ENCODE measurements around the gene OSR1.
"Not testable (repeated sequence)": the region's sequence is repeated elsewhere in the genome, so short reads cannot be mapped to it uniquely, and the experiment has no call there.

OSR1 gene

DNA sequence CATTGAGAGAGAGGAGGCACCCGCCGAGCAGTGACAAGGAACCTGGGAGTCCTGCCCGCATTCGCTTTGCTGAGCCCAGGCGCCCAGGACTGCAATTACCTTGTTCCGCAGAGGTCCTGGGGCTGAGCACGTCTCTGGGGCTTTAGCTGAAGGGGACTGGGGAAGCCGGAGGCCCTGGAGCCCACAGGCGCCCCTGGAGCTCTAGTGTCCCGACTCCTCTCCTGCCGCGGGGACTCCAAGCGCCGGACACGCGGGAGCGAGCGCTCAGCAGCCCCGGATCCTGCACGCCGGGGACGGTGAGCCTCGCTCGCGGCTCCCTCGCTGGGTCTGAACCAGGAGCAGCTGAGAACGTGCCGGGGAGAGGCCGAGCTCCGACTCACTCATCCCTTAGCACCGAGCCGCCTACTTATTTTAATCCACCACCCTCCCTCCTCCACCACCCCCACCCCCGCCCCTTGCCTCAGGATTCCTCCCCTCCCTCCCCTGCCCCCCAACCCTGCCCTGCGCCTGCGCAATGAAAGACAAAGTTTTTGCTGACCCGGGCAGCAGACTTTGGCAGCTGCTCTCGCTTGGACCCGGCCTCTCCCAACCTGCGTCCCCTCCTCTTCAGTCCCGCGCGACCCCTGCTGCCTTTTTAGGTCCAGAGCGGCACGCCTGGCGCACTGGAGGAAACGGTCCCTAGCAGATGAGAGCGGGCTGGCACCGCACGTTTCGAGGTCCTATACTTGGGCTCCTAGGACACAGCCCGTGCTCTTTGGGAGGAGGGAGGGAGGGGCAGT, at the start of gene OSR1:
OSR1 (minus strand) TSS at position 382 of the 779 bp plus-strand sequence. CDS start 4,818 bp downstream, outside the sequence.
- no peak for DNase-seq

DNA sequence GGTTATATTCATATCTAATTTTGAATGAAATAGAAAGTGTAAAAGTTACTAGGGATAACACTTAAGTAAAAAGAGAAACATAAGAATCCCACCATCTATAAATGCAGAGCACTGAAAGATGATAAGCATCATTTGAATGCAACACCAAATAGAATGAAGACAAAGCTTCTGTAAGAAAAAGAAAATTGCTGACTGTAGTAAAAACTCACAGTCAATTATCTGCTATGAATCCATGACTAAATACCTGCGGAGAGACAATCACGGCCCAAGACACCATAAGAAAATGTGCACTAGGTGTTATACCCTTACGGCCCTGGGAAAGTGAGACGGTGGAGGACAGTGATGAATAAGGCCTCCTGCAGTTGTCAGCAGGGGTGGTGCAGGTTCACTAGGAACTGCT, 45.4 kb upstream of the OSR1 start:
- DNase-seq = no peak

DNA sequence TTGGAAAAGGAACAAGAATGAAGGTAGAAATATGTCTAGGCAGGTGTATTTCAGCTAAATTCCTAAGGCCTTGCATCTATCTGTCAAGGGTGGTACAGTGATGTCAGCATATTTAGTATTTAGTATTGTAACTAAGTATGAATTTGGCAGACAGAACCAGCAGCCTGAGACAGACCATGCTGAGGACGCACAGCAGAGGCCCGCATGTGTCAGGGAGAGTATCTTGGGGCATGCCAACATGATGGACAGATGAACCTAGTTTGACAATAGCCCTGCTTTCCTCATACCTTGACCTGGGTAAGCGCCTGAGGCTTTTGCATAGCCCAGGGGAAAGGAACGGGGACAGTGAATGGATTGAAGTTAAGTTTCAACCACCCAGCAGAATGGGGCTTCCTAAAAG, 33.8 kb upstream of the OSR1 start:
- DNase-seq = no peak

DNA sequence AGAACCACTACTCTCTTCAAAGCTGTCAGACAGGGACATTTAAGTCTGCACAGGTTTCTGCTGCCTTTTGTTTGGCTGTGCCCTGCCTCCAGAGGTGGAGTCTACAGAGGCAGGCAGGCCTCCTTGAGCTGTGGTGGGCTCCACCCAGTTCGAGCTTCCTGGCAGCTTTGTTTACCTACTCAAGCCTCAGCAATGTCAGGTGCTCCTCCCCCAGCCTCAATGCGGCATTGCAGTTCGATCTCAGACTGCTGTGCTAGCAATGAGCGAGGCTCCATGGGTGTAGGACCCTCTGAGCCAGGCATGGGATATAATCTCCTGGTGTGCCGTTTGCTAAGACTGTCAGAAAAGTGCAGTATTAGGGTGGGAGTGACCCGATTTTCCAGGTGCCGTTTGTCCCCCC, 31.0 kb upstream of the OSR1 start:
- not testable (repeated sequence) for DNase-seq

DNA sequence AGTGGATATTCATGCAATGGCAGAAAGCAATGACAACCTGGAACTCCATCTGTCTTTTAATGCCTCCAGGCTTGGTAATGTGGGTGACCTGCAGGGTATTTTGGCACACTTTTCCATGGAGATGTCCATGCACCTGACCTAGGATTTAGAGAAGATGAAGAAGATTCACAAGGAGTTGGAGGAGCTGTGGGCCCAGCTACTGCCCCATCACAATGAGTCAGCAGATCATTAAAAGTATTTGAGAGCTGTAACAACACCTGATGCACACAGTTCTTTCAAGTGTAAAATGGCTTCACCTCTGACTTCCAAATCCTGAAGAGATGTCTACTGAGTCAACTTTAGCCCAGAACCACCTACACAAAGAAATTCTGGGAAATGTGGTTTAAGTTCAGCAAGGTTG, 22.1 kb upstream of the OSR1 start:
- no peak for DNase-seq

DNA sequence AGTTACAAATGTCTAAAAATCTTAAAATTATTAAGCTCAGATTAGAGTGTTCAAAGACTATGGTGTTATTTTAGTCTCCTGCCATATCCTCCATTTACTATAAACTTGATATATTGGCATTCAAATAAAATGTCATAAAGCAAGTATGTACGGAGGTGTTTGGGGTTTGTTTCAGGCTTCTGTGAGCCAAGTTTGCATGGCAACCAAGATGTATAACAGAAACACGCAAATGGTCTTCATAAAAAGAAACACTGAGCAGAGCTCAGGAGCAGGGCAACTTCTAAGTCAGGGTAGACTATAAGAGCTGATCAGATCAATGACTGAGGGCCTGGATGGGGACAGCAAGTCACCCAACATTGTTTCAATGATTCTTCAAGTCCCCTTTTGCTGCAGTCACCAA, 20.5 kb upstream of the OSR1 start:
- no peak for DNase-seq

DNA sequence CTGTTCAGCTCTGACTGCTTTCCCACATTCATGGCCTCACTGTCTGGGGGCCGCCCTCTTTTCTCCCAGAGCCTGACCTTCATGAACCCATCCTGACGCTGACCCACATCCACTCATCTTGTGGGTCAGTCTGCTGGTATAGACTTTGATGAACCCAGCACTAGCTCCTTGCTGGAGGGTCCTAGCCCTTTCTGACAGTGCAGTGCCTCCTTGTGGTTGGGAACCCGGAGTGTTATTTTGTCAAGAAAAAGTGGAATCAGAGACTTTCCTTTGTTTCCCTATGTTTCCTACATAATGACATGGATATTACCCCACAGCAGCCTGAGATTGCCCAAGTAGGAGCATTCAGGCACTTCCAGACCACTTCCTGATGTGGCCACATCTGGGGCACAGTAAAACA, 19.3 kb upstream of the OSR1 start:
- no peak for DNase-seq

DNA sequence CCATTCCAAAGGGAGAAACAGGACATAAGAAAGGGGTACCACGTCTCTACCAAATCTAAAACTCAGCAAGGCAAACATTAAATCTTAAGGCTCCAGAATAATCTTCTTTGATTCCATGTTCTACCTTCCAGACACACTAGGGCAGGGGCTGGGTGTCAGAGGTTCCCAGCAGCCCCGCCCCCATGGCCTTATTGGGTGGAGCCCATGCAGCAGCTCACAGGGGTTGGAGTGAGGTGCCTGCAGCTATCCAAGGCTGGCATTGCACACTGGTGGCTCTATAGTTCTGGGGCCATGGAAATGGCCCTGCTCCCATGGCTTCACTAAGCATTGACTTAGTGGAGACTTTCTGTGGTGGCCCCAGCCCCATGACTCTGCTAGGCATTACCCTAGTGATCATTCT, 14.9 kb upstream of the OSR1 start:
- no peak for DNase-seq

DNA sequence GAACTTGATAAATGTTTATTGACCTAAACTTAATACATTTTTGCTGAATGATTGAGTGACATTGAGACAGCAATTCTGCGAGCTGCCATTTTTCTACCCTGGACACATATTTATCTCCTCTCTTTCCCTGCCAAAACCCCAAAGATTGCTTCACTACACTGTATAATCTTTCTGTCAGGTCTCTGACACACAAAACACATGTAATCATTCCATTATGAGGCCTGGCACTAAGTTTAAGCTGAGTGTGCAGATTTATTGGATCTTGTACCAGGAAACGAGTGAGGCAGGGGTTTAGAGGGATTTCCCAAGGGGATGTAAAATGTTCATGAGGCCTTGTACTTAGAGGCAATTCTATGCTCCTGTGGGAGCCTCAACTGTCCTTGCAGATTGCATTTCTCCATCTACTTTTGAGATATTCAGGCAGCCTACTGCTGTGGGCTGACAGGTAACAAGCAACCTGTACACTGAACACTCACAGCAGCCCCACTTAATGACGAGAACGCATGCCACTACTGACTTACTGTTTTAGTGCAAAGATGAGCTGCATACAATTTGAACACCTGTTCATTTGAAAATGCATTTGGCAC, 13.7 kb upstream of the OSR1 start:
- no peak for DNase-seq

DNA sequence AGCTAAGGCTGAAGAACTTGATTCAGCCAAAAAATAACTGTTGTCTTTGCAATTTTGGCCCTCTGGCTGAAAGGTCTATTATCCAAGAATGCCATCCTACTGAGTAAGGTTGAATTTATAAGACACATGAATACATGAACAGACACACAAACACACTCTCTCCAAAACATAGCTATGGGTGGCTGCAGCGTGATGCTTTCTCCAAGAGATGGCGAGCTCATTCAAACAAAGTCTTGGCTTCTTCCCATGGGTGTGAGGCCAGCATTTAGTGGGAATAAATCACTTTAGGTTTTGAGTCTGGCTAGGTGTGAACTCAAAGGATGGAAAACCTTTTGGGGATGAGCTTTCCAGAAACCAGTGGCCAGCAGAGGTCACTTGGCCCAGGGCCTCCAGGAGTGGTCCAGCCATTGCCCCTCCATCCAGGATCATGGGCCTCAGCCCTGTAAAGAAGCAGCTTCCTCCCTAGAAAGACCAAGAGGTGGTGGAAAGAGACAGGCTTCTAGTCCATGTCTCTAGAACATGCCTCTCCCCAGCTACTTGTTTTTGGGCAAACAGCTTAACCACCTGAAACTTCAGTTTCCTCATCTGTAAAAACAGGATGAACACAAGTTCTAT, 11.0 kb upstream of the OSR1 start:
- no peak for DNase-seq

DNA sequence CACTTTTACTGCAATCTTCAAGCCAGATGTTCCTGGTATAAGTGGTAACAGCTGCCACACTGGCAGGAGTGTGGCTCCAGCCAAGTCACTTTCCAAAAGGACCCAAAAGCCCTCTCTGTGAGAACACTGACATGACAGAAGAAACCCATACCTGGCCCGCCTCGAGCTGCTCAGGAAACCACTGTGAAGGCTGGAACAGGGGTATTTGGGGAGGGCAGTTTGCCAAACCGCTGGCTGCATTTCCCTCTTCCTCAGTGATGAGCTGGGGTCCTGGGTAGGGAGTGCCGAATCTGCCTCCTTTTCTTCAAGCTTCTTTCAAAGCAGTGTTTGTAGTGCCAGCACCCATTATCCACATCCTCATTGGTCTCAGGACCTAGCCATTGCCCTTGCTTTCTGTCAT, 10.3 kb upstream of the OSR1 start:
- DNase-seq = no peak

DNA sequence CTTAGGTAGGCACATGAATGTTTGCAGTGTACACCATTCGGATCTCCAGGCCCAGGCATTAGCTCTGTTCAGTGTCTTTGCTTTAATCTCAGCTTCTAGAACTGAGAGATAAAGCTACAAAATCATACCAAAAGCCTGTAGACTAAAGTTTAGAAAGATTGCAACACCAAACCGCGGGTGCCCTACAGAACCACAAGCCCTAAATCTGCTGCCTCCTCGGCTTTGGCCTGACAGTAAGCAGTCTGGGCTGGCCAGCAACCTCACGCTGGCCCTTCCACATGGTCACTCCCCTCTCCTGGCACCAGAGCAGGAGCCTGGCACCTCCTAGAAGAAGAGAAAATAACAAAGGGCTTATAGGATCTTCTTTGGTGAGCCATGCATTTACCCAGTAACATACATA, 8.9 kb upstream of the OSR1 start:
- no peak for DNase-seq

DNA sequence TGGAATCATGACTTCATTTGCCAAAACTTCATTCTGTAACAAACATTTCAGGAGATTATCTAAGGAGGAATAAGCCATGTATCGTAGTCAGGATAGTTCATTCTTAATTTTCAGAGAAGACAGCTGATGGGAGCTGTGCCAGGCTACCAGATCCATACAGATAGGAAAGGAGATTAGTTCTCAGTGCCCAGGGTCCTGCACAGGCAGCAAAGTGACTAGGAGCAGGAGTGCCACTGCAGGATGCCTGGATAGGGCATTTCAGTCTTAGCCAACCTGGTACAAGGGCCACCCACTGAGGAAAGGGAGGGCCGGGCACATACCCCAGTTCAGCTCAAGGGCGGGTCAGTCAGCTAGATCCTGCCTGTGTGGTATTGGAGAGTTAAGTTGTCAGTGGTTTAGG, 6.7 kb upstream of the OSR1 start:
- no peak for DNase-seq

DNA sequence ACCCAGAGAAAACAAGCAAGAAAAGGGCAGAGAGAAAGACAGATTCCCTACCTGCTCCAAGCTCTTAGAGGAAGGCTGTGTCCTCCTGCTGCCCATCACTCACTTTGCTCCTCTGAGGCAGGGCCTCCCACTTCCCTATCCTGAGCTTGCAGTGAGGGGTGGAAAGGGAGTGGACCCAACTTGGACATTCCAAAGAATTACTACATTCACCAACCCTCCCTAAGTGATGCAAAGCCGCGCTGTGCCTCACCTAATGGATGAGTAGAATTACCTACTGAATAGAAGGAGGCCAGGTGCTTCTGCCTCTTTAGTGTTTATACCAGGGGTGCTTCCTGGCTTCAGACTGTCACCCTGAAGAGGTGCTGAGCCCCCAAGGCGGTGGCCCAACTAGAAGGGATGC, 5.6 kb upstream of the OSR1 start:
- no peak for DNase-seq

DNA sequence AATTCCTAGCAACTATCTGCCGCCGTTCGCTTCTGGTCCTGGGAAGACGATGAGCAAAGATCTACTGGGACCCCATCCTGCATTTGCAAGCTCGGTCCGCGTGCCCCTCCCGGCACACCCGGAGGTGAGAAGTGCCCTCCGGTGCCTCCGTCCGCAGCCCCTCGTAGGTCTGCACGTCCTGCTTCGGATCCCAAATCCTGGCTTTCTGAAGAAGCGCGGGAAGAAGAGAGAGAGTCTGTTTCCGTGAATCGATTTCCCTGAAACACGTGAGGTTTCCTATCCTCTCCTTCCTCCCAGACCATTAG, 5.0 kb upstream of the OSR1 start:
- DNase-seq = no peak

DNA sequence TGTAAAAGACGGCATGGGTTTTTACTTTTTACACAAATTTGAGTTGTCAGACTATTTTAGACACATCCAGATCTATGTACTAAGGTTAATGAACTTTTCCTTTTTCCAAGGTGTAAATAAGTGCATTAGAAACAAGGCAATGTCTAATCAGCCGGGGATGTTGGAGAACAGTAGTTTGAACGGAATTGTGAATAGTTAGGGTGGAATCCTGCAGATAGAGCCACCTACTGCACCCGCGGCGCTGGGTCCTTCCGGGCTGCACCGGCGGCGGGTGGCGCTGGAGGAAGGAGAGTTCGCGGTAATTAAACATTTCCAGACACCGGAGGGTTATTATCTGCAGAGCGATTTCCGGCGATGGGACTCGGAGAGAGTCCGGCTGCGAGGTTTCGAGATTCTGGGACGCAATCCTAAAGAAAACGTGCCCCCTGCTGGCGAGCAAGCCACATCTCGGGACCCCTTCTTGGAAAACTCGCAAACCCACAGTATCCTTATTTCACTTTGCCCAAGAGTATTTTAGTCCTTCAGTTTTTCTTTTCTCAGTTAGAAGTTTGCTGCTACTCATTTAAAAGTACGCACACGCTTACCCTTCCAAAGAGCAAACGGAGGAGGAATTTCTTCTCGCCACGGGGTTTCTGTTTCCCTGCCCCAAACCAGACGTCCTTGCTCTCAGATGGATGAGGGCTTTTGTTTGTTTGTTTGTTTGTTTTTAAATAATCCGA, 4.5 kb upstream of the OSR1 start:
- peak; percentile 56 for DNase-seq

DNA sequence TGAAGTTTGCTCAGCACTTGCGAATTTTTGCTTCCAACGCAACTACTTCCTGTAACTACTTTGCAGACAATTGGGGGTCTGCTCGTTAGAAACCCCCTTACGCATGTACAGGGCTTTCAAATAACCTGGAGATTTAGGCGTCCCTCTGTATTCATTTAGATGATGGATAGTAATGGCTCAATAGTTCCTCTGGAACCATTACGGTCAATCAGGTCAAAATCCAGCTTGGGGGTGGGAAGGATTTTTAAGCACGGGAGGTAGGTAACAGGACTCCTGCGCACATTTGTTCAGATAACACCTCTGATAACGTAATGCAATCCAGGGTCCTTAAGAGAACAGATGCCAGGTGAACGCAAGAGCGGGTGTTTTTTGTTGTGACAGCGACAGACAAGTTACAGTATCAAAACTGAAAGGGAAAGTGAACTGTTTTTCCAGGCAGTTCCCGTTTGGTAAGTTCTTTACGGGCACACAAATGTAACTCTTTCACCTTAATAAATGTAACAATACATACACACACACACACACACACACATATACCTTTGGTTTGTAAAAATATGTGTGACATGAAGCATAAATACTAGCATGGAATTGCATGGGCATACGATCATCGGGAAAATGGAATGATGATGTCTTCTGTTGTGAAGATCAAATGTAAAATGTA, 3.8 kb upstream of the OSR1 start:
- DNase-seq = peak; percentile 50

DNA sequence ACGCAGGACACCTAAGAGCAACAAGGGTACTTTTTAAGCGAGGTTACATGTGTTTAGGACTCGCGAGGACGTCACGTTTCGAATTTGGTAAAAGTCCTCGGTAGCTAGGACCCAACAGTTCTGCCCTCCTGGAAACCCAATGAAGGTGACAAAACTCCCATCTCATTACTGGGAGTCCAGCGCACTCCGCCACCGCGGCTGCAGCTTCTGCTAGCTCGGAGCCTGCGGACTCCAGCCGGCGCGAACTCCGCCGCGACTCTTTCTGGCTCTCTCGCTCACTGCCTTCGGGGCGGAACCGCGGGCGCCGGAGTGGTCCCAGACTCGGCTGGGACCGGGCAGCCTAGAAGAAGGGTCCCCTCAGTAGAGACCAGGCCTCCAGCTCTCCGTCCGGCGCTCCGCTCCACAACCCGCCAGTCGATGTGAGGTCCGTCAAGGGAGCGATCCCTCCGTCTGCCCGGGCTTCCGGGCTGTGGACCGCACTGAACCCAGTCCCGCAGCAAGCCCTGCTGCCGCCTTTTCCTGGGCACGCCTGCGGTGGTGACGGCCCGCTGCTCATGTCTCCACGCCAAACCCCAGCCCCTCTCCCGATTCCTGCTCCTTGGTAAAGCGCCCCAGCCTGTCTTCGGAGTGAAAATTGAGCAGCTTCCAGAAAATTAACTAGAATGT, 3.0 kb upstream of the OSR1 start:
- no peak for DNase-seq

DNA sequence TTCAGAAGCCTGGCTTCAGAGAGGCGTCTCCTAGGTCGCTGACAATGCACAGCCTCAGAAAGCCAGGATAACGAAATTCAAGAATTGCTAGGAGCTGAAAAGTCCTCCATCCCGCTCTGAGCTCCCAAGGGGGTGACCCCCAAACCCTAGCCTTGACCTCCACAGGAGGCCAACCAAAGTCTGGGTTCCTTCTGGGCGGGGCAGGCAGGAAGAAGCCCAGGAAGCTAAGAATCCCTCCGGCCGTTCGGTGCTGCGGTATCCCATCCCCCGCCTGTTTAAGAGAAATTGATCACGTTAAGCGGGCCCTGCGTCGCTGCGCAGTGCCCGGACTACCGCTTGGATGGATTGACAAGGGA, 2.5 kb upstream of the OSR1 start:
- DNase-seq = no peak

DNA sequence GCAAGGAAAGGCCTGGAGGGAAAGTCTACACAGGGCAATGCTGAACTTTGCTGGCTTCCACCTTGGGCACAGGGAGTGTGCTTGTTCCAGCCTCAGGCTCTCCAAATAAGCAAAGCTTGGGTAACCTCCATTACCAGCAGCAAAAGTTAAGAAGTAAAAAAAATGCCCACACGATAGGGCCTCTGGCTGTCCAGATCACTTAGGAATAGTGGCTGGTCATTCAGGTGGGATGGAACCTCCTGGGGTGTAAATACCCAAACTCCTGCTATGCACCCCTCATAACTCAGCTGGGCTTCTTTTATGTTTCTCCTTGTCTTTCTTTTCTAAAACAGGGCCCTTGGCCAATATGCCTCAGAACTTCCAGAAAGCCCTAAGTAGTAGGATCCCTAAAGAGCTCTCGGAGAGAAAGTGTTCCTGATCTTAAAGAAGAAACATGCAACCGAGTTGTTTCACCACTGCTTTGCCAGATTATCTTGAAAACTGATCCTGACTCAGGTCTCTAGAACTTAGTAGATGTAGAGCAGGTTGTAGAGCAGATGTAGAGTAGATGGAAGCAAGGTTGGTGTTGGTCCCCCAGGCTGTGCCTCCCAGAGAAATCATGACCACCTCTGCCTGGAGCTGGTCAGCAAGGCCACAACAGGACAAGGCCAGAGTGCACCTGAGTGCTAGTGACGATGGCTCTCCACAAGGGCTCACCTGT, 2.0 kb upstream of the OSR1 start:
- DNase-seq = no peak

DNA sequence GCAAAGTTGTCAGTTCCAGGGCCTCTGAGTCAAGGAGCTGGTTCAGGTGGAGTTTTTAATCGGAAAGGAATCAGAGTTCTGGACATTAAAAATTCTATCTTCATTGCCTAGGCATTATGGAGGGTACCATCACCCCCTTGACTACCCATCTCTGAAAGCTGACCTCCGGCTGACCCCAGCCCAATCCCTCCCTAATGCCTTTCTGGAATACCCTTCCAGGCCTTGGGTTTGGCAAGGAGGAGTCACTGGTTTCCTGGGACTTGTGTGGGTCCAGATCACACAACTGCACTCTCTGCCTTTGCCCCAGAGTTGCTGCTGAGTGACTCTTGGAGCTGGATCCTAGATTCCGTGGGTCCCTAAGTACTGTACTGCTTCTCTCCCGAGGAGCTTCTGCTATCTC, 1.0 kb upstream of the OSR1 start:
- no peak for DNase-seq

DNA sequence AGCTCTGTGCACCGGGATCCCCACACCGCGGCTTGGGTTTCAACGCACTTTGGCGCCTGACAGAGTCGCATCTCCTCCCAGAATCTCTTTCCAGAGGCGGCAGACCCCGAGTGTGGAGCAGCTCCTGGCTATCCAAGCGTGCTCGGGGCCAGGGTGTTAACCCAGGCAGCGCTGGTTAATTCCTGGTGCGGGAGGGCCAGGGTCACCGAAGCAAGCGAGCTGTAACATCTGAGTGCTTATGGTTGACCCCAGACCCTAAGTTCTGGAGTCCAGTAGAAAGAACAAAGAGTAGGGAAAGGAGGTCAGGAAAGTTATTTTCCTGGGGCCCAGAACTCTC, 566 bp upstream of the OSR1 start:
- DNase-seq = no peak

Measured in CD4-positive, alpha-beta T cell treated with Interleukin-12 subunit alpha and Interleukin-12 subunit beta, for 1 hour (primary cell).